Measurements from ENCODE around the gene MTHFD2L.

MTHFD2L gene

DNA sequence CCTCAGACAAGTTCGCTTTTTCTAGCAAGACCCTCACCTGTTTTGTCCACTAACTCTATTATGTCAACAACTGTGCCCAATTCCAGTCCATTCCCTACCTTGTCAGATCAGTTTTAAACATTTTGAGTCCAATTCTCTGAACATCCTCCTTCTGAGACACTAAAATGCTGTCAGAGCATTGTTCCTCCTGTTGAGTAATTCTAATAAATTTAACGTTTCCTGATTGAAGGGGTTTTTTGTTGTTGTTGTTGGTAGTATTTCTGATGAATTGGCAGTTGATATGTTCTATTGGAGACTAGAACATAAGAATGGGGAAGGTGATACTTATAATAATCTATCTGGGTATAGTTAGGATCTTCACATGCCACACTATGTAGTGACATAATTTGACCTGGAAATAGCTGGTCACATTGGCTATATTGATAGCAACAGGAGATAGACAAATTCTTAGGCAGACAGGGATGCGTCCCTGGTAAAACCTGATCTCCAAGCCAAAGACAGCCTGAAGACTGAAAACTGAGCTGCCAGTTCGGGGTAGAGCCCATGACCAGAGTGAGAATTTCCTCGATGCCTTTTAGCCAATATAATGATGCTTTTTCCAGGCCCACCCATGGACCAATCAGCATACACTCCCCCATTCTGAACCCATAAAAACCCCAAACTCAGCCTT lies 46.5 kb upstream of the MTHFD2L start:
- DNase-seq (ENCODE audit: extremely low read depth, low read depth): no peak
- H3K4me3 ChIP-seq (replicated peaks; ENCODE audit: low read depth, low read length): no peak overlapping the region
- TF ChIP-seq, protein P1, sequence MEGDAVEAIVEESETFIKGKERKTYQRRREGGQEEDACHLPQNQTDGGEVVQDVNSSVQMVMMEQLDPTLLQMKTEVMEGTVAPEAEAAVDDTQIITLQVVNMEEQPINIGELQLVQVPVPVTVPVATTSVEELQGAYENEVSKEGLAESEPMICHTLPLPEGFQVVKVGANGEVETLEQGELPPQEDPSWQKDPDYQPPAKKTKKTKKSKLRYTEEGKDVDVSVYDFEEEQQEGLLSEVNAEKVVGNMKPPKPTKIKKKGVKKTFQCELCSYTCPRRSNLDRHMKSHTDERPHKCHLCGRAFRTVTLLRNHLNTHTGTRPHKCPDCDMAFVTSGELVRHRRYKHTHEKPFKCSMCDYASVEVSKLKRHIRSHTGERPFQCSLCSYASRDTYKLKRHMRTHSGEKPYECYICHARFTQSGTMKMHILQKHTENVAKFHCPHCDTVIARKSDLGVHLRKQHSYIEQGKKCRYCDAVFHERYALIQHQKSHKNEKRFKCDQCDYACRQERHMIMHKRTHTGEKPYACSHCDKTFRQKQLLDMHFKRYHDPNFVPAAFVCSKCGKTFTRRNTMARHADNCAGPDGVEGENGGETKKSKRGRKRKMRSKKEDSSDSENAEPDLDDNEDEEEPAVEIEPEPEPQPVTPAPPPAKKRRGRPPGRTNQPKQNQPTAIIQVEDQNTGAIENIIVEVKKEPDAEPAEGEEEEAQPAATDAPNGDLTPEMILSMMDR (IDR thresholded peaks at IDR 0.05; ENCODE audit: low read depth, low read length, missing control alignments): no peak

GRCh38 chr4:74111990-74112389 lies 45.9 kb upstream of the MTHFD2L start:
- H3K4me3 ChIP-seq (replicated peaks; ENCODE audit: low read depth, low read length): no peak overlapping the region
- DNase-seq (ENCODE audit: extremely low read depth, low read depth): no peak
- TF ChIP-seq, protein P1 (IDR thresholded peaks at IDR 0.05; ENCODE audit: low read depth, low read length, missing control alignments): no peak

GRCh38 chr4:74112399-74113105 lies 45.4 kb upstream of the MTHFD2L start:
- no peak for DNase-seq (ENCODE audit: extremely low read depth, low read depth)
- TF ChIP-seq, protein P1 (IDR thresholded peaks at IDR 0.05; ENCODE audit: low read depth, low read length, missing control alignments): no peak
- H3K4me3 ChIP-seq (replicated peaks; ENCODE audit: low read depth, low read length): no peak overlapping the region

DNA sequence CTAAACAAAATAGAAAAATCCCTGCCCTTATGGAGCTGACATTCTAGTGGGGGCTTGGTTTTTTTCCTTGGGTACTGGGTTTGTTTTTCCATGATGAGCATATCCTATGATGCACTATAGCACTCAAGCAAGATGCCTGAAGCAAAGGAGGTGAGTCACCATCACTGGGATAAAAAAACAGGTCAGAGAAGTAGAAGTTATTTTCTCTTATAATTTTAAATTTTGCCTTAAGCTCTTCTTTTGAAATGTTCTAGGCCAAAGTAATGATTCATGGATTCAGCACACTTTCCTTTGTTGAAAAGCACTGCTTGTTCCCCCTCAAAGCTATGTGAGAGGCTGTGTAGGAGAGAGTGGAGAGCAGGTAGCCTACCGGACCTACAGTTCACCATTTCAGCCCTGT lies 43.7 kb upstream of the MTHFD2L start:
- TF ChIP-seq, protein P1 (IDR thresholded peaks at IDR 0.05; ENCODE audit: low read depth, low read length, missing control alignments): no peak
- H3K4me3 ChIP-seq (replicated peaks; ENCODE audit: low read depth, low read length): no peak overlapping the region
- DNase-seq (ENCODE audit: extremely low read depth, low read depth): no peak

DNA sequence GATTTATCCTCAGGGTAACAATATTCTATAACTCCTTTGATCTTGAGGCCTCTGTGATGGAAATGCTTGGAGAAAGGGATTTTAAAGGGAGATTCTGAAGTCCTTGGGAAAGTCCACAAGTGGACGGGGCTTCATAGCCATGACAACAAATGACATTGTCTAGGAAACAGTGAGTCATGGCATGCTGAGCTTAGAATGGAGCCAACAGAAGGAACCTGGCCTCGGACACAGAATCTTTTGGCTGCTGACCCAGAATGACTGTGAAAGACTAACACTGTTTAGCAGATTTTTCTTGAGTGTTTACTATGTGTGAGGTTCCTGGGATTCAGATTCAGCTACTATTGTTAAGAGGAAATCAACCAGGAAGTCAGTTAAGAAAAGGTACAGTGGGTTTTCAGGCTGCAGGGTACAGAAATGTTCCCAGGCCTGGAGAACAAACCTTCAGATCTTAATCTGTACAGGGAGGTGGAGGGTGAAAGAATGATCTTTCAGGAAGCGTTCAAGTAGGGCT lies 40.8 kb upstream of the MTHFD2L start:
- no peak overlapping the region for H3K4me3 ChIP-seq (replicated peaks; ENCODE audit: low read depth, low read length)
- TF ChIP-seq, protein P1 (IDR thresholded peaks at IDR 0.05; ENCODE audit: low read depth, low read length, missing control alignments): no peak
- peak; percentile 70 for DNase-seq (ENCODE audit: extremely low read depth, low read depth)

- H3K4me3 ChIP-seq (replicated peaks; ENCODE audit: low read depth, low read length): no peak overlapping the region
- no peak for DNase-seq (ENCODE audit: extremely low read depth, low read depth)
- TF ChIP-seq, protein P1 (IDR thresholded peaks at IDR 0.05; ENCODE audit: low read depth, low read length, missing control alignments): no peak
Measured at GRCh38 chr4:74118600-74119338, 39.1 kb upstream of the MTHFD2L start.

Data from HFF-Myc (cell line).